GM21825 (cell line): ENCODE data around the gene ADAMTSL2.
A peak's percentile ranks its signal among the peaks of the same experiment; 100 is the strongest.
"Not testable (repeated sequence)": the region's sequence is repeated elsewhere in the genome, so short reads cannot be mapped to it uniquely, and the experiment has no call there.

Experiments used
- ATAC-seq: cut with Tn5 transposase; IDR thresholded peaks from one replicate; pipeline ENCODE4 v1.9.1; 2021; ENCODE audit warnings: mild to moderate bottlenecking, moderate library complexity; ENCODE audit not compliant: unreplicated experiment

ADAMTSL2 gene

DNA sequence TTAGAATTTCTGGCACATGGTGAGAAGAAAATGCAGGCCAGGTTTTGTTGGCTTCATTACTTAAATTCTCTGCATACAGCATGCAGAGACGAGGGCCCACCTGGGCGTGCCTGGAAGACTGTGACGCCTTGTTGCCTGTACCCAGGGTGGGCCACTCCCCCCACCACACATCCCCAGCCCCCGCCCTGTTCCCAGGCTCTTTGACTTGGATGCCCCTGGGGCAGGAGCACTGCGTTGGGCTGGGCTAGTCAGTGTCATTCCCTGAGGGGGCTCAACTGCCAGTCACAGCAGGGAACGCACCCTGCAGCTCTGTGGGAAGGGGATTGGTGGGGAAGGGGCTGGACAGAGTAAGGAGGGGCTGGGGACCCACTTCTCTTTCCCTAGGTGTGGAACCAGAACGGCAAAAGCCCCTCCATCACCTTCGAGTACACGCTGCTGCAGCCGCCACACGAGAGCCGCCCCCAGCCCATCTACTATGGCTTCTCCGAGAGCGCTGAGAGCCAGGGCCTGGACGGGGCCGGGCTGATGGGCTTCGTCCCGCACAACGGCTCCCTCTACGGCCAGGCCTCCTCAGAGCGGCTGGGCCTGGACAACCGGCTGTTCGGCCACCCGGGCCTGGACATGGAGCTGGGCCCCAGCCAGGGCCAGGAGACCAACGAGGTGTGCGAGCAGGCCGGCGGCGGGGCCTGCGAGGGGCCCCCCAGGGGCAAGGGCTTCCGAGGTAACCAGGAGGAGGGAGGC, 19.6 kb downstream of the ADAMTSL2 start:
- no peak for ATAC-seq

DNA sequence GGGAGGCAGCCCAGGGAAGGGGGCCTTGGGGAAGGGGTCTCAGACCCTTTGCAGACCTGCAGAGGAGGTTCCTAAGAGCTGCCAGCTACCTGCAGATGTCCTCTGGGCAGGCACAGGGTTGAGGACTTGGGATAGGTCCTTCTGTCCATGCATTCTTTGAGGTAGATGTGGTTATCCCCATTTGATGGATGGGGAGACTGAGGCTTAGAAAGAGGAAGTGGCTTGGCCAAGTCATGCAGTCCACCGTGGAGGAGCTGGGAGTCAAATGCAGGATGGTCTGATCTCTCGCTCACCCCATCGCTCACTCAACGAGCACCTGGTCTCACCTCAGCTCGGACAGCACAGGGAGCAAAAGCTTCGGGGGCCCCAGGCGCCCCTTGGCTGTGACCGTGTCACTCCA, 20.2 kb downstream of the ADAMTSL2 start:
- ATAC-seq = no peak

DNA sequence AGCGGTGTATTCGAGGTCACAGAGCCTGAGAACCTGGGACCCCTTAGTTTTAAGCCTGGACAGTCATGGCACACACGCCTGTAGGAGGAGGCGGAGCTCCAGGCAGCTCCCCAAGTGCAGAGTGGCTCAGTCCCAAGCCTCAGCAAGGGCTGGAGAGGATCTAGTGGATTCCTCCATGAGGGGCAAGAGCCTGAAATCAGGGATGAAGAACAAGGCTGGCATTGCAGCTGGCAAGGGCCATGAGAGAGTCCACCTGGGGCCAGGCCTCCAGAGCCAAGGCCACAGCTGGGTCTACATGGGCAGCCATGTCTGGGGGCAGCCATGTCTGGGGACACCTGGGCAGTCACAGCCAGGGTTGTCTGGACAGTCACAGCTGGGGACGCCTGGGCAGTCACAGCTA, 21.9 kb downstream of the ADAMTSL2 start:
- no peak for ATAC-seq

DNA sequence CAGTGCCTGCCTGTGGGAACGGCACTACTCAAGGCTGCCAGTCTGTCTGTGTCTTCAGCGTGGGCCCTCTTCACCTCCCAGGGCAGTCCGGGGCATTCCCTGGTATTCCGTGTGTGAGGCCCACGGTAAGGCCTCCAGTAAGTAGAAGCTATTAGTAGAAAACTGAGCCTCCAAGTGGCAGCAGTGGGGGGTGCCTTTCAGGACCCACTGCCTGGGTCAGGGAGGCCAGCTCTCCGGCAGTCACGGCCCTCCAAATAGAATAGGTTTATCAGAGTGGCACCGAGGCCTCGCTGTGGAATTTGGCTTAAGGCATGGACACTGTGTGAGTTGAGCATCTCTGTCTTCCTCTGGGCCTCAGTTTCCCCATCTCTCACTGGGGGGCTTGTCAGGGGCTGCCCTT, 23.1 kb downstream of the ADAMTSL2 start:
- ATAC-seq = no peak

DNA sequence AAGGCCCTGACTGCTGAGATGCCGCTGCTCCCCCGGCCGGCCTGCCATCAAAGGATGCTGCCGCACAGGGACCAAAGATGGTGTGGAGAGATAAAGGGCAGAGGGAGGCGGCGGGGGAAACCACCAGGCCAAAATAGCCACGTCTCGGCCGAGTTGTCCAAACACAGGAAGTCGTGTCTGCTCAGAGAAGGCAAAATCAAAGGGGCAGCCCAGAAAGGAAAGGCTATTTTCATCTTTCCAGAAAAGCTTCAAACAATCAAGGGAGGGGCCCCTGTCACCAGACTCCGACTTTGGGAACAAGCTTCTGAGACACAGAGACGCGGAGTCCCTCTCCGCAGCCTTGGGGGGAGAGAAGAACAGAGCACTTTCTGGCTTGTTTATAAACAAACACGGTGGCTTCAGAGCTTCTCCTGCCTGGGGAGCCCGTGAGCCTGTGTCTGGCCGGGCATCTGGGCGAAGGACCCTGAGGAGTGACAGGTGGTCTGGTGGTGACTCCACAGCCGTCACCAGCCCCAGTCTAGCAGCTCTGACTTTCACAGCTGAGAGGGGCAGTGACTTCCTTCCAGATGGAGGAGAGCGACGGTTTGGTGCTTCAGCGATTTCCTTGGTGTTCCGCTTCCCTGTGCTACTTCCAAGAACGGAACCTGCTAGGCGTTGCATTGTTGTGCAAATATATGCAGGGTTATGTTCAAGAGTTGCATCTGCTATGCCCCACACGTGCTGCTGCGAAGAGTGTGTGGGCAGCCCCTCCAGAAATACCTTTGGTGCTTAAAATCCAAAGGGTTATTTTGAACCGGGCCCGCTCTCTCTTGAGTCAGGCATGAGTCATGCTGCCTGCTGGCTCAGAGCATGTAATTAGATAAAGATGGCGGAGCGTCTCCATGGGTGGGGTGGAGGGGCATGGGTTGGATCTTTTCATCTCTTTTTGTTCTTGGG, 24.0 kb downstream of the ADAMTSL2 start:
- peak; percentile 48 for ATAC-seq

DNA sequence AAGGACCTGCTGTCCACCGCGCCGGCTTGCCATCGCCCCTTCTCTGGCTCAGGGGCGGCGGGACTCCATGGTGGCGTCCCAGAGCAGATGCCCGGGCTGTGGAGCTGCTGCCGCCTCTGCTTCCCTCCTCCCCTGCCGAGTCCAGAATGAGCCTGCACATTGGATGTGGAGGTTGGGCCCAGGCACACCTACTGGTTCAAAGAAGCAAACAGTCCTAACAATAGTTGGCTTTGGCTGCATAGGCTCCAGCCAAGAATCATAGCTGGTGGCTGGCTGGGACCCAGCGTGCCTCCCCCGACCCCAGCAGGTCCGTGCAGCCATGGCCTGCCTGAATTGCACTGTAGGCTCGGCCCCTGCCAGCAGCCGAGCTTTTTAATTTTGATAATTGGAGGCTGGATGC, 25.8 kb downstream of the ADAMTSL2 start:
- no peak for ATAC-seq

DNA sequence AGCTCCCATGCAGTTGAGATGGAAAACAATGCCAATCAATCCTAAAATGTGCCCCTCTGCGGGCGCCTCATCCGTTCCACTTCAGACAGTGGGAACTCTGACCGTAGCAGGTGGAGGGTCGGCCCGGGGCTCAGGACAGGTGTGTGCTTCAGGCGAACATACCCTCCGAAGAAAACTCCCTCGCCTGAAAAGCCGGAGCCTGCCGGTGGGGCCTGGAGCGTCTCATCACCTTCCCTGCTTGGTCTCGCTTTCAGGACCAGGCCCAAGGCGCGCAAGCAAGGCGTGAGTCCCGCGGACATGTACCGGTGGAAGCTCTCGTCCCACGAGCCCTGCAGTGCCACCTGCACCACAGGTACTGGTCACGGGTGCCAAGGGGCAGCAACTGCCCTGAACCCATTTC, 26.4 kb downstream of the ADAMTSL2 start:
- no peak for ATAC-seq

DNA sequence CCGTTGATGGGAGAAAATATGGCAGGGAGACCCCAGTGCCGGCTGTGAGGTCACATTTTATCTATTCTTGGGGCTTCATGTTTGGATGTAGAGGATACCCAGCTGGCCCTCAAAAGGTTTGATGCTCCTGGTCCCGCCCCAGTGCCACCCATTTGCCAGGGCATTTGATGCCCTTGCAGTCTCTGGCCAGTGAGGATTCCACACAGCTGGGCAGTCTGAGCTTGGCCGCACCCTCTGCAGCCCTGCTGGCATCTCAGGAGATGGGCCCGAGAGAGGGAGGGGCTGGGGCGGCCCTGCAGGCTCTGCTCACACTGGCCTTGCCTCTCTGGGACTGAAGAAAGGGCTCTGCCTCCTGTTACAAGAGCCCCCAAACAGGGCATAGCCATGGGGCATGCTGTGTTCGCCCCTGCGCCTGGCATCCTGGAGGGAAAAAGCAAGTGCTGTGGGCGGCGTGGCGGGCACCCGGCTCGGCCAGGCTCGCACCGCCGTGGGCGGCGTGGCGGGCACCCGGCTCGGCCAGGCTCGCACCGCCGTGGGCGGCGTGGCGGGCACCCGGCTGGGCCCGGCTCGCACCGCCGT, 27.6 kb downstream of the ADAMTSL2 start:
- no peak for ATAC-seq

DNA sequence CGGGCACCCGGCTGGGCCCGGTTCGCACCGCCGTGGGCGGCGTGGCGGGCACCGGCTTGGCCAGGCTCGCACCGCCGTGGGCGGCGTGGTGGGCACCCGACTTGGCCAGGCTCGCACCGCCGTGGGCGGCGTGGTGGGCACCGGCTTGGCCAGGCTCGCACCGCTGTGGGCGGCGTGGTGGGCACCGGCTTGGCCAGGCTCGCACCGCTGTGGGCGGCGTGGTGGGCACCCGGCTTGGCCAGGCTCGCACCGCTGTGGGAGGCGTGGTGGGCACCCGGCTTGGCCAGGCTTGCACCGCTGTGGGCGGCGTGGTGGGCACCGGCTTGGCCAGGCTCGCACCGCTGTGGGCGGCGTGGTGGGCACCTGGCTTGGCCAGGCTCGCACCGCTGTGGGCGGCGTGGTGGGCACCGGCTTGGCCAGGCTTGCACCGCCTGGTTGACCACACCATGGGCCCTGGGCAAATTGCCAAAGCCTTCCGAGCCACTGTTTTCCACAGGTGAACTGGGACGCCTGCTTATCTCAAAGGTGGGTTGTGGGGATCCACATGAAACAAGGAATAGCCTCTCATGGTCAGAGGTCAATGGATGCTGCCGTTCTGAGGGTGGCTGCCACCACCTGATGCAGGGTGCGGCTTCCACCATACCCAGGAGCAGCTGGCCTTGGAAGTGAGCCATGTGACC, 28.2 kb downstream of the ADAMTSL2 start:
- no peak for ATAC-seq

DNA sequence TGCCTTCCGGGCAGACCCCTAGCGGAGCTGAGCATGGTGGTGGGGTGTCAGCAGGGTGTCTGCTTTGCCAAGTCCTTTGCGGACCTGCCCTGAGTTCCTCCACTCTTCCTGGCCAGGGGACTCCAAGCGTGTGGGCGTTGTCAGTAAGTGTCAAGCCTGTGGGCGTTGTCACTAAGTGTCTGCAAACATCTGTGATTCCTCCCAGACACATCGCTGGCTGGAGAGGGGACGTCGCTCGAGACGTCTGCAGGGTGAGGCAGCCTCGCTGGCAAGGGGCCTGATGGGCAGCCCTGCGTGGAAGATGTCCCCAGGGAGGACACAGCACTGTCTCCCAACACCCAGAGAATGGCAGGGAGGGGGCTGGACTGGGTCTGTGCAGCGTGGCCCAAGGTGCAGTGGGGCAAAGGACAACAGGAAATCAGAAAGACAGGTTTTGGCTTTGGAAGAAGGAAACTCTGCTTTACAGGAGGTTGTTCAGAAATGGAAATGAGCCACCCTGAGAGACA, 28.8 kb downstream of the ADAMTSL2 start:
- no peak for ATAC-seq

DNA sequence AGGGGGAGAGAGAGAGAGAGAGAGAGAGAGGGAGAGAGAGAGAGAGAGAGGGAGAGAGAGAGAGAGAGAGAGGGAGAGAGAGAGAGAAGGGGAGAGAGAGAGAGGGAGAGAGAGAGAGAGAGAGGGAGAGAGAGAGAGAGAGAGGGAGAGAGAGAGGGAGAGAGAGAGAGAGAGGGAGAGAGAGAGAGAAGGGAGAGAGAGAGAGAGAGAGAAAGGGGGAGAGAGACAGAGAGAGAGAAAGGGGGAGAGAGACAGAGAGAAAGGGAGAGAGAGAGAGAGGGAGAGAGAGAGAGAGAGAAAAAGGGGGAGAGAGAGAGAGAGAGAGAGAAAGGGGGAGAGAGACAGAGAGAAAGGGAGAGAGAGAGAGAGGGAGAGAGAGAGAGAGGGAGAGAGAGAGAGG, 29.3 kb downstream of the ADAMTSL2 start:
- ATAC-seq = not testable (repeated sequence)

DNA sequence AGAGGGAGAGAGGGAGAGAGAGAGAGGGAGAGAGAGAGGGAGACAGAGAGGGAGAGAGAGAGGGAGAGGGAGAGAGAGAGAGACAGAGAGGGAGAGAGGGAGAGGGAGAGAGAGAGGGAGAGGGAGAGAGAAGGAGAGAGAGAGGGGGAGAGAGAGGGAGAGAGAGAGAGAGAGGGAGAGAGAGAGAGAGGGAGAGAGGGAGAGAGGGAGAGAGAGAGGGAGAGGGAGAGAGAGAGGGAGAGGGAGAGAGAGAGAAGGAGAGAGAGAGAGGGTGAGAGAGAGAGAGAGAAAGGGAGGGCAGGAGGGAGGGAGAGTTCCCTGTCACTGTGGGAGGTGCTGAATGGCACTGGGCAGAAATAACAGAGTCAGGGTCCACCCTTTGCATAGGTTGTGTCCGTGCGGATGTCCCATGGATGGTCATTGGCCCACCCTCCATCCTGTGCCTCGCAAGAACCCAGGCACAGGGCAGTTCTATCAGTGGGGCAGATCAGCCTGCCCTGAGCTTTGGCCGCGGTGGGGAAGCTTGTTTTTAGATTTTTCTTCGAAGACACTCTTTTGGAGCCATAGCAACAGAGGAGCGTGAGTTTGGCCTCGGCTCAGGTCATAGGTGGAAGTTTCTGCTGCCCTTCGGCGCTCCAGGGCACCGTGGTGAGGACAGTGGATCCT, 30.1 kb downstream of the ADAMTSL2 start:
- no peak for ATAC-seq

DNA sequence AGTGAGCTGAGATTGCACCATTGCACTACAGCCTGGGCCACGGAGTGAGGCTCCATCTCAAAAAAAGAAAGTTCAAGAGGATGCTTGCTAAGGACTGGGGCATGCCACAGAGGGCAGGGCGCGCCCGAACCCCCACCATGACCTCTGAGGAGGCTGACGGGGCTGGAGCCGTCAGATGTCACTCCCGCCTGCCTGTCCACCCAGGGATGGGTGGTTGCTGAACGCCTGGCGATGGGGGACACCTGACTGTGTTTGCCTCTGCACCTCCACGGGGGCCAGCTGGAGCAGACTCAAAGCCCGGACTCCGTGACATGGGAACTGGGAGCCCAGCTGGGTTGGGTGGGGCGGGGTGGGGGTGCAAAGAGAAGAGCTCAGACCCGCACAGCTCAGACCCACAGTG, 31.9 kb downstream of the ADAMTSL2 start:
- no peak for ATAC-seq

DNA sequence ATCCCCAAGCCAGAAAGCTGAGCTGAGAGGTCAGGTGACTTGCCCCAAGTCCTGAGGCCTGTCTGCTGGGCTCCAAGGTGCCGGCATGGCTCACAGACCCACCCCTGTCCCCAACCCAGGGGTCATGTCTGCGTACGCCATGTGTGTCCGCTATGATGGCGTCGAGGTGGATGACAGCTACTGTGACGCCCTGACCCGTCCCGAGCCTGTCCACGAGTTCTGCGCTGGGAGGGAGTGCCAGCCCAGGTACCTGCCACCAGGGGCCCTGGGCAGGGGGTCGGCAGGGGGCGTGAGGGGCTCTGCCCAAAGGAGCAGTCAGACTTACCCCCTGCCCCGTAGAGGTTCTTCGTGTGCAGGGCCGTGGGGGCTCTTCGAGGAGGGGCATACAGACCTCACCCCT, 32.3 kb downstream of the ADAMTSL2 start:
- no peak for ATAC-seq

DNA sequence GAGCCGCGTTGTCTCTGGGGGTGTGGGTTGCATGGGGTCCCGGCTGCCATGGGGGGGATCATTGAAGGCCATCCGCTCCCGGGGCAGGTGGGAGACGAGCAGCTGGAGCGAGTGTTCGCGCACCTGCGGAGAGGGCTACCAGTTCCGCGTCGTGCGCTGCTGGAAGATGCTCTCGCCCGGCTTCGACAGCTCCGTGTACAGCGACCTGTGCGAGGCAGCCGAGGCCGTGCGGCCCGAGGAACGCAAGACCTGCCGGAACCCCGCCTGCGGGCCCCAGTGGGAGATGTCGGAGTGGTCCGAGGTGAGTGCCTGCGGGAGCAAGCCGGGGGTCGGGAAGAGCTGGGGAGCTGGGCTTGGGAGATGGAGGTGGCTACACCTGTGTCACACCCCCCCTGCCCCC, 33.7 kb downstream of the ADAMTSL2 start:
- no peak for ATAC-seq

DNA sequence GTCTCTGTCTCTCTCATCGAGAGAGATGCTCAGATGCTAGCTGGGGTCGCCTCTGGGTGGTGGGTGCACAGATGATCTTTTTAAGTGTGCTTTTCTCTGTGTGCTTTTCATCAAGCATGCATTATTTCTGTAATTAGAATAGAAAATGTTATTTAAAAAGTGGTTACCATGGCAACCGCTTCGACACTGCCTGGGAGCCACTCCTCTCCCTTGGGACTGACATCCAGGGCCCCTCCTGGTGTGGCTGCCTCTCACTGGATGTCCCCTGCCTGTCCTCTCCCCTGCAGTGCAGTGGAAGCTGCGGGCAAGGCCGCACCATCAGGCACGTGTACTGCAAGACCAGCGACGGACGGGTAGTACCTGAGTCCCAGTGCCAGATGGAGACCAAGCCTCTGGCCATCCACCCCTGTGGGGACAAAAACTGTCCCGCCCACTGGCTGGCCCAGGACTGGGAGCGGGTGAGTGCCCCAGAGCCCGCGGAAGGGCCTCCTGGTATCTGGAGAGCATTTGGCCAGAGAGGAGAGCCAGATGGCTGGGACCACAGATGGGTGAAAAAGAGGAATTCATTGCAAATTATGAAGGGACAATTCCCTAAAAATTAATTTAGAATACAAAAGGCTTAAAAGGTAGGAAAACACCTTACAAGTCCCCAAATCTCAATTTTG, 34.7 kb downstream of the ADAMTSL2 start:
- no peak for ATAC-seq

DNA sequence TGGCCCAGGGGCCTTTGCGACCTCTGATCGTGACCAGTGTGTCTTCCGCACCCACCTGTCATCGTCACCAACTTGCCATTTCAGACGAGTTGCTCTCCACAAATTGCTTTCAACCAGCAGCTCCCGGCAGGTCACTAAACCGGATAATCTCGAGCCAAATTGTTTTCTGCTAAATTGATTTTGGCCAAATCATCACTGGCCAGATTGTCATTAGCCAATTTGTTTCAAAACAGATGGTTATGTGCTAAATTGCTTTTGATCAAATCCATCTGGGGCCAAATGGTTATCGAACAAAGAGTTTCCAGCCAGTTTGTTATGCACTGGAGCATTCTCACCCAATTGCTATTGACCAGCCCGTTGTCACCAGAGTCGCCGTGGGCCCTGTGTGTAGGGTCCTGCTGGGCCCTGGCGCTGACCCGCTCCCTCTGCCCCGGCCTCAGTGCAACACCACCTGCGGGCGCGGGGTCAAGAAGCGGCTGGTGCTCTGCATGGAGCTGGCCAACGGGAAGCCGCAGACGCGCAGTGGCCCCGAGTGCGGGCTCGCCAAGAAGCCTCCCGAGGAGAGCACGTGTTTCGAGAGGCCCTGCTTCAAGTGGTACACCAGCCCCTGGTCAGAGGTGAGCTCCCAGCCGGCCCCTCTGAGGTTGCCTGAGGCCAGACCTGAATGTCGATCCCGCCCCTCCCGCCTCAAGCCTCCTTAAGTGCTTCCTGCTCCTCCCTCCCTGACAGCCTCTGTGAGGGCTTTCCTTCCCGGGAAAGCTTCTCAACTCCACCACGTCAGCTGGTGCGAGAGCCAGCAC, 35.6 kb downstream of the ADAMTSL2 start:
- ATAC-seq = no peak

DNA sequence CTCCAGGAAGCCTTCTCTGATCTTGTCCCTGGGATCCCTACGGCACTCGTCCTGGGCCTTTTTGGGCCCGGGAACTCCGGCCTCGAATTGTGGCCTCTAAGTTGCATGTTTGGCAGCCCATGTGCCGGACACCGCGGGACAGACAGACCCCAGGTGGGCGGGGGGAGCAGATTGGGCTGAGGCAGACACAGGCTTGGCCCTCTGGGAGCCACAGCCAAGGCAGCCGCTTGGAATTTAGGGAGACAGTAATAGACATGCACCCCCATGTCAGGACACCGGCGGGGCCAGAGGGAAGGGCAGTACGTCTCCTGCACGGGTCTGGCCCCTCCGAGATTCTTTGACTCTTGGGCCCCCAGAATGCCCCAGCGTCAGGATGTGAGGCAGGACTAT, 36.2 kb downstream of the ADAMTSL2 start:
- no peak for ATAC-seq

DNA sequence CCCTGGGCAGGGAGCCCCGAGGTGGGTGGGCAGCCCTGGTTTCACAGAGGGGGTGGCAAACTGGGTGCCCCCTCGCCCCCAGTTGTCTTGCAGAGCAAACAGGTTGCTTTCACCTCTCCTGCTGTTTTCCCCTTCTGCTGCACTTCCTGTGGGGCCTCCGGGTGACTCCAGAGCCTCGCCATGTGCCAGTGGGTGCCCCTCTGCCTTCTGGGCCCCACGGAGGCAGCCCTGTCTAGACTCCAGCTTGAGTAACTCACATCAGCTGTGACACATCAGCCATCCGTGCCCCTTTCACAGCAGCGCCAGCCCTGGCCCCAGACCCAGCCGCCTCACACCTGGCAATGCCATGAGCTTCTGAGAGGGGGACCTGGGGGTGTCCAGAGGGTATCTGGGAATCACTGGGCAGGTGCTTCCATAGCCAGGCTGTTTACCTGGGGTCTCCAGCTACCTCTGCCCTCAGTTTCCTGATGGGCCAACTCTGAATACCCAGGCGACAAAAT, 36.9 kb downstream of the ADAMTSL2 start:
- no peak for ATAC-seq
